Fibroblast of mammary gland (primary cell): ENCODE results near the gene TTC14.
"Not testable (repeated sequence)": the region's sequence is repeated elsewhere in the genome, so short reads cannot be mapped to it uniquely, and the experiment has no call there.

Experiments used
- DNase-seq: peaks from one replicate; pipeline ENCODE4 v3.0.0-alpha.2; 2010; ENCODE audit warnings: low read depth
- H3K4me3 ChIP-seq: 2 replicates; pipeline ENCODE4 v1.5.1; 2011; ENCODE audit warnings: low read depth, mild to moderate bottlenecking, low read length, moderate library complexity; ENCODE audit not compliant: control insufficient read depth
- TF ChIP-seq, protein P1 (sequence below): conservative IDR thresholded peaks from 2 replicates; pipeline ENCODE4 v1.5.1; 2011; ENCODE audit warnings: low read depth, low read length, inconsistent platforms; ENCODE audit not compliant: control insufficient read depth, insufficient read depth

Gene TTC14

DNA sequence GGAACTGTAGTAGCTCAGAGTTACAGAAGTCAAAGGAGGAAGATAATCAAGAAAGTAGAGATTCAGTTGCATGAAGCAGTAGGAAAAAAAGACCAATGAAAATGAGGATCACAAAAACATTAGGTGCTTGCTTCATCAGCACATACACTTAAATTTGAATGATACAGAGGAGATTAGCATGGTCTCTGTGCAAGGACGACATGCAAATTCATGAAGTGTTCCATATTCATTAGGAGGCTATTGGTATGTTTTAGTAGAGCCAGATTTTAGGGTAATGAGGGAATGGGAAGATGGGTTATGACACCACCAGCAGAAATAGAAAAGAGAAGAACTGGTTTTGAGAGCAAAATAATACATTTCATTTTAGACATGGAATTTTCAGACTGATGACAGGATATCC, 21.0 kb upstream of the TTC14 start:
- DNase-seq = no peak
- TF ChIP-seq, protein P1, sequence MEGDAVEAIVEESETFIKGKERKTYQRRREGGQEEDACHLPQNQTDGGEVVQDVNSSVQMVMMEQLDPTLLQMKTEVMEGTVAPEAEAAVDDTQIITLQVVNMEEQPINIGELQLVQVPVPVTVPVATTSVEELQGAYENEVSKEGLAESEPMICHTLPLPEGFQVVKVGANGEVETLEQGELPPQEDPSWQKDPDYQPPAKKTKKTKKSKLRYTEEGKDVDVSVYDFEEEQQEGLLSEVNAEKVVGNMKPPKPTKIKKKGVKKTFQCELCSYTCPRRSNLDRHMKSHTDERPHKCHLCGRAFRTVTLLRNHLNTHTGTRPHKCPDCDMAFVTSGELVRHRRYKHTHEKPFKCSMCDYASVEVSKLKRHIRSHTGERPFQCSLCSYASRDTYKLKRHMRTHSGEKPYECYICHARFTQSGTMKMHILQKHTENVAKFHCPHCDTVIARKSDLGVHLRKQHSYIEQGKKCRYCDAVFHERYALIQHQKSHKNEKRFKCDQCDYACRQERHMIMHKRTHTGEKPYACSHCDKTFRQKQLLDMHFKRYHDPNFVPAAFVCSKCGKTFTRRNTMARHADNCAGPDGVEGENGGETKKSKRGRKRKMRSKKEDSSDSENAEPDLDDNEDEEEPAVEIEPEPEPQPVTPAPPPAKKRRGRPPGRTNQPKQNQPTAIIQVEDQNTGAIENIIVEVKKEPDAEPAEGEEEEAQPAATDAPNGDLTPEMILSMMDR = no peak
- no peak overlapping the region for H3K4me3 ChIP-seq

DNA sequence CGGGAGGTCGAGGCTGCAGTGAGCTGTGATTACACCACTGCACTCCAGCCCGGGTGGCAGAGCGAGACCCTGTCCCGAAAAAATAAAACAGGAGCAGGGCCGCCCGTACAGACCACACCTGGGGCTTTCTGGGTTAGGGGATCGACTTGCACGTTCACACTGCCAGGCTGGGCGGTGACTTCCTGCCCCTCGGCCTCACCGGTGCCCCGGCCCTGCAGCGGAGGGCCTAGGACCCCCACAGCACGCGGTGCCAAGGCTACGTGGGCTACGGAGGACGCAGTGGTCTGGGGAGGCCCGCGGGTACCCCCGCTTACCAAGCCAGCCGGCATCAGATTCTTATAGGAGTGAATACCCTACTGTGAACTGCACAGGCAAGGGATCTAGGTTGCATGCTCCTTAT, 11.6 kb upstream of the TTC14 start:
- TF ChIP-seq, protein P1 = no peak
- DNase-seq = no peak
- no peak overlapping the region for H3K4me3 ChIP-seq

DNA sequence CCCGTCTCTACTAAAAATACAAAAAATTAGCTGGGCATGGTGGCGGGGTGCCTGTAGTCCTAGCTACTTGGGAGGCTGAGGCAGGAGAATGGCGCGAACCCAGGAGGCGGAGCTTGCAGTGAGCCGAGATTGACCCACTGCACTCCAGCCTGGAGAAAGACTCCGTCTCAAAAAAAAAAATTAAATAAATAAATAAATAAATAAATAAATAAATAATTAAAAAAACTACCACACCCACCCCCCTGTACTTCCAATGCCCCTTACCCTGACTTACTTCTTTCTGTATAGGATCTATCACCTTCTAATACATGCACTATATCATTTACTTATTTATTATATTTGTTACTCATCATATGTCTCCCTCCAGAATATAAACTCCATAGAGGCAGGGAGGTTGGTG, 8.3 kb upstream of the TTC14 start:
- not testable (repeated sequence) for DNase-seq, H3K4me3 ChIP-seq

DNA sequence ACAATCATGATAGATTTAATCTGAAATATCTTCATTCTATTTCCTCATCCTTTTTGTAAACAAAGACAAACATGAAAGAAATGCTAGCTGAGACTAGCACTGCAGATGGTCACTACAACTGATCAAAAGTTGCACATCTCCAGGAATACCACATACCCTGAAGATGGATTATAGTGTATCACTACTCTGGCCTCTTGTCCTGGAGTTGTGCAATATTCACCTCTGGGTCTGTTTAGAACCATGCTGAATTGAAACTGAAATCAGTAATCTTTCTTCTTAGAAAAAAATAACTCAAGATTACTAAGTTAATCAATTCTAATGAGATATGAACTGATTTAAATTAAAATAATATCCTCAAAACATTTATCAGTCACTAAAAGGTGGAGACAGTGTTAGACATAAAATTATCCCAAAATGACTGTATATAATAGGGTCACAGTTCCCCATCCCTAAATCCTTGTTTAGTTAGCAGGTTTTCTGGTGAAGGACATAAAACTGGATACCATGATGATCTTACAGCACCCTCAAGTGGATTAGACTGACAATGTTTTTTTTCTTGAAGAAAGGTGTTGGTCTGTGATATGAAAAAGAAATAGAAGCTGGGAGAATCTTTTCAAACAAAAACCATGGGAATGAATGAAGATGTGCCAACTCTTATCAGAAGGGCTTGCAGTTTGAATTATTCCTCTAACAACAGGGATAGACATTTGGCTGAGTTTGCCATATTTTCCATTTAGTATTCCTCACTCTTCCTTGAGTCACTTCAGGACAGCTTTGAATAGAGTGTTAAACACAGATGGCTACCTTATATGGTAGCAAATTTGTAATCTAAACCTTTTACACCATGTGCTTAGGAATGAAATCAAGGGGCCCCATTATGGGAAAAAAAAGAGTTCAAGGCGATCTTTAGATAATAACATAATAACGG, 7.1 kb upstream of the TTC14 start:
- peak; percentile 71 for DNase-seq
- TF ChIP-seq, protein P1 = peak; percentile 59
- H3K4me3 ChIP-seq = no peak overlapping the region

DNA sequence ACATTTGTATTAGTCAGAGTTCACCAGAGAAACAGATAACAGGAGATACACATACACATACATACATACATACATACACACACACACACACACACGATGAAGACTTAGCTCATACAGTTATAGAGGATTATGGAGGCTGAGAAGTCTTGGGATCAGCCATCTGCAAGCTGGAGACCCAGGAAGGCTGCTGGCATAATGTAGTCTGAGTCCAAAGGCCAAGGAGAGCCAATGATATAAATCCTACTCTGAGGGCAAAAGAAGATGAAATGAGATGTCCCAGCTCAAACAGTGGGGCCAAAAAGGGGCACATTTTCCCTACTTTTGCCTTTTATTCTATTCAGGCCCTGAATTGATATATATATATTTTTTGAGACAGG, 6.4 kb upstream of the TTC14 start:
- DNase-seq = no peak
- TF ChIP-seq, protein P1 = no peak
- no peak overlapping the region for H3K4me3 ChIP-seq

DNA sequence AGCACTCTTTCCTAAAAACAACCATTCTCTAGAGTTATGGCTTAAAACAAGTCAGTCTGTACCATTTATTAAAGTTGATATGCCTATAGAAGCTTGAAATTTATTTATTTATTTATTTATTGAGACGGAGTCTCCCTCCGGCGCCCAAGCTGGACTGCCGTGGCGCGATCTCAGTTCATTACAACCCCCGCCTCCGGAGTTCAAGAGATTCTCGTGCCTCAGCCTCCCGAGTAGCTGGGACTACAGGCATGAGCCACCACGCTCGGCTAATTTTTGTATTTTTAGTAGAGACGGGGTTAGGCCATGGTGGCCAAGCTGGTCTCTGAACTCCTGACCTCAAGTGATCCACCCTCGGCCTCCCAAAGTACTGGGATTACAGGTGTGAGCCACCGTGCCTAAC, 1.5 kb upstream of the TTC14 start:
- no peak overlapping the region for H3K4me3 ChIP-seq
- TF ChIP-seq, protein P1 = no peak
- DNase-seq = no peak

DNA sequence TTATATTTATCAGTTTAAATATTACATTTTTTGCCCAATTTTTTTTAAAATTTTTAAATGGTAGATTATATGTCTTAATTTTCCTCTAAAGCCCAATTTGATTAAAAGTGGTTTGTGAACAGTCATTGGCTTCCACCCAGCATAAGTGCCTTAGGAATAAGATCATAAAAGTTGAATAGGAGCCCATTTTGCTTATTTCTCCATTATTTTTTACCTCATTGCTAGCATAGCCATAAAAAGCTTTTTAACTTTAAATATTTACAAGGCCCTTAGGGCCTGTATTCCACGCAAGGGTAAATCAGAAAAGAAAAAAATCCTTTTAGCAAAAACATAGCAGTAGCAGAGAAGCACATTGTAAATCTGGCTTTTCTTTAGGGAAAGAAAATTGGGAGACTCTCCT, 9.0 kb downstream of the TTC14 start:
- no peak overlapping the region for H3K4me3 ChIP-seq
- TF ChIP-seq, protein P1 = no peak
- DNase-seq = peak; percentile 18
